C4-2B (cell line): ENCODE data around the gene EPB41L4B.

Experiments used
- ZFX ChIP-seq: fragments of 450-650 bp; IDR thresholded peaks from 2 replicates; pipeline ENCODE4 v1.6.1; 2017
- TF ChIP-seq, protein P1 (sequence below): fragments of 450-650 bp; conservative IDR thresholded peaks from 2 replicates; pipeline ENCODE4 v1.5.1; 2017; ENCODE audit warnings: mild to moderate bottlenecking

DNA sequence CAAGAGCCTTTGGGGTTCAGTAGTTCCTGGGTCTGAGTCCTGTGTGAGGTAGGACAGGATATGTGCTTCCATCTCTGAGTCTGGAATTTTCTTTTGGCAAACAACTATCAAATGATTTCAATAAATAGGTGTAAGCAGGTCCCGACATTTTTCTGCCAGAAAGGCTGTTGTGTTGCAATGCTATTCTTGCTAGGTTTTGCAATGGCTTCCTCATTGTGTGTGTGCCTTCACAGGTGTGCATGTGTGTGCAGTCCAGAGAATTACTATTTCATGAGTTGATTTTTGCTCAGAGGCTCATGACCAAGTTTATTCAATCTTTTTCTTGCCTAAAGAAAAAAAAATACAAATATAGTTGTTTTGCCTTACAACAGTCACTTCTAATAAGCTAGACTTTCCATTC, 89.3 kb downstream of the EPB41L4B start:
- TF ChIP-seq, protein P1, sequence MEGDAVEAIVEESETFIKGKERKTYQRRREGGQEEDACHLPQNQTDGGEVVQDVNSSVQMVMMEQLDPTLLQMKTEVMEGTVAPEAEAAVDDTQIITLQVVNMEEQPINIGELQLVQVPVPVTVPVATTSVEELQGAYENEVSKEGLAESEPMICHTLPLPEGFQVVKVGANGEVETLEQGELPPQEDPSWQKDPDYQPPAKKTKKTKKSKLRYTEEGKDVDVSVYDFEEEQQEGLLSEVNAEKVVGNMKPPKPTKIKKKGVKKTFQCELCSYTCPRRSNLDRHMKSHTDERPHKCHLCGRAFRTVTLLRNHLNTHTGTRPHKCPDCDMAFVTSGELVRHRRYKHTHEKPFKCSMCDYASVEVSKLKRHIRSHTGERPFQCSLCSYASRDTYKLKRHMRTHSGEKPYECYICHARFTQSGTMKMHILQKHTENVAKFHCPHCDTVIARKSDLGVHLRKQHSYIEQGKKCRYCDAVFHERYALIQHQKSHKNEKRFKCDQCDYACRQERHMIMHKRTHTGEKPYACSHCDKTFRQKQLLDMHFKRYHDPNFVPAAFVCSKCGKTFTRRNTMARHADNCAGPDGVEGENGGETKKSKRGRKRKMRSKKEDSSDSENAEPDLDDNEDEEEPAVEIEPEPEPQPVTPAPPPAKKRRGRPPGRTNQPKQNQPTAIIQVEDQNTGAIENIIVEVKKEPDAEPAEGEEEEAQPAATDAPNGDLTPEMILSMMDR: no peak
- no peak for TF ChIP-seq ZFX
